Activated T-cell treated with anti-CD3 and anti-CD28 coated beads, Interleukin-2, amount 50 U/mL, for 1 hour (primary cell): Measurements from ENCODE around the gene EXTL2.
"Not testable (repeated sequence)": the region's sequence is repeated elsewhere in the genome, so short reads cannot be mapped to it uniquely, and the experiment has no call there.

Experiments used
- DNase-seq: peaks from one replicate; pipeline ENCODE4 v3.0.0-alpha.2; 2020

Gene EXTL2

DNA sequence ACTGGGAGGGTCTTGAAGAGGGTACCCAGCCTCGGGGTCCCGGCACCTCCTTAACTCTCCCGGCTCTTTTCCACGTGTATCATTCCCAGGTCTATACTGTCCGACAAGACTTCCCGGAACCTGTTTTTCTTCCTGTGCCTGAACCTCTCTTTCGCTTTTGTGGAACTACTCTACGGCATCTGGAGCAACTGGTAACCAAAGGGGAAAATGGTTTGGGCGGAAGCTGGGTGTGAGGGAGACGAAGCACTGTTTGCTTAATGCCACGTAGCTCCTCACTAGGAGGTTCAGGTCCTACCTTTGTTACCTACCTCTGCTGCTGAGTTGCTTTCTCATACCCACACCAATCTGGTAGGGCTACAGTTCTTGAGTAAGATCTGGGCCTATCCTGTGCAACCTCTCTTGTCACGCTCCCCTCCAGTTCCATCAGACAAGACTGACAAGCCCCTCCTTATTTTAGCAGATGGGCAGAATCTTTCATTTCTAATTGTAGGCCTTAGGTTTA lies 1.9 kb upstream of the EXTL2 start:
- DNase-seq, result peak; percentile 63

DNA sequence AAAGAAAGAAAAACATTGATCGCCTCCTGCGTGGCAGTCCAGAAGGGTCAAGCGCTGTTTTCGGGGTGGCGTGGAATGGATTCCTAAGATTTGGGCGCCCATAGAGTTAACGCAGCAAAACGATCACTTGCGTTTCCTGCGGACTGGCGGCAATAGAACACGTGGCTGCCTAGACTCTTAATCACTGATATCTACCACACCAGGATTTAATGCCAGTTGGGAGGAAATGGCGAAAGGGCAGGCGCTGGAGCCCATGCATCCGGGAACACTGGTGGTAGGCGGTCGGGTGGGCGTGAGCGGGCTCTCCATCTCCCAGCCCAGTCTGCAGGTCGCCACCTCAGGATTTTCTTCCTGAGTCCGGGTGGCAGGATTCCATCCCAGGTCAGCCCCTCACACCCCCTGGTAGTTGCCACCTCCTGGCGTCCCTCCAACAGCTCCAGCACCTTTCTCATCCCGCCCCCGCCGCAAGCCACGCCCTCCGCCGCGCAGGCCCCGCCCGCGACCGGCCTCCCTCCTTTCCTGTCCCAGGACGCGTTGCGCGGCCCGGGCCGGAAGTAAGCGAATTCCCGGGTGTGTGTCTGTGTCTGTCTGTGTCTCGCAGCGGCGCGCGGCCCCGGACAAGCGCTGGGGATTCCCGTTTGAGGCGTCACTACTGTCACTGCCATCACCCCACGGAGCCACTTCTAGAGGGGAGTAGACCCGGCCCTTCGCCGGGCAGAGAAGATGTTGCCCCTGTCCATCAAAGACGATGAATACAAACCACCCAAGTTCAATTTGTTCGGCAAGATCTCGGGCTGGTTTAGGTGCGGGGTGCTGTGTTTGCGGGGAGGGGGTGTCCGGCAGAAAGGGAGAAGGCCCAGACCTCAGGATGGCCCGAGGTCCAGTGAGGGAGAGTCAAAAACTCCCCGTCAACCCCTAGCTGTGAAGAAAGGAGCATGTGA lies 1.2 kb upstream of the EXTL2 start, which contains the start of gene SLC30A7:
Gene SLC30A7 (plus strand): TSS at position 551 of the 941 bp plus-strand sequence. CDS start 173 bp downstream, at position 724.
- DNase-seq, result peak; percentile 99

- no peak for DNase-seq
These were observed 924 bp downstream of the EXTL2 start for GRCh38 chr1:100893718-100894117.

GRCh38 chr1:100892554-100892953 lies 2.1 kb downstream of the EXTL2 start:
- no peak for DNase-seq

- DNase-seq, result no peak
These were observed 3.3 kb downstream of the EXTL2 start for GRCh38 chr1:100891380-100891779.

DNA sequence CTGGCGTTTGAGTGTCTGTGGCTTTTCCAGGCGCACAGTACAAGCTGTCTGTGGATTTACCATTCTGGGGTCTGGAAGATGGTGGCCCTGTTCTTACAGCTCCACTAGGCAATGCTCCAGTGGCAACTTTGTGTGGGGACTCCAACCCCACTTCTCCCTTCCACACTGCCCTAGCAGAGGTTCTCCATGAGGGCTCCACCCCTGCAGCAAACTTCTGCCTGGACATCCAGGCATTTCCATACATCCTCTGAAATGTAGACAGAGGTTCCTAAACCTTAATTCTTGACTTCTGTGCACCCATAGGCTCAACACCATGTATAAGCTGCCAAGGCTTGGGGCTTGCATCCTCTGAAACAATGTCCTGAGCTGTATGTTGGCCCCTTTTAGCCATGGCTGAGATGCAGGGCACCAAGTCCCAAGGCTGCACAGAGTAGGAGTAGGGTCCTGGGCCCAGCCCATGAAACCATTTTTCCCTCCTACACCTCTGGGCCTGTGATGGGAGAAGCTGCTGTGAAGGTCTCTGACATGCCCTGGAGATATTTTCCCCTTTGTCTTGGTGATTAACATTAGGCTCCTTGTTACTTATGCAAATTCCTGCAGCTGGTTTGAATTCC lies 4.7 kb downstream of the EXTL2 start:
- DNase-seq, result not testable (repeated sequence)

GRCh38 chr1:100889007-100889406 lies 5.6 kb downstream of the EXTL2 start:
- DNase-seq, result not testable (repeated sequence)

DNA sequence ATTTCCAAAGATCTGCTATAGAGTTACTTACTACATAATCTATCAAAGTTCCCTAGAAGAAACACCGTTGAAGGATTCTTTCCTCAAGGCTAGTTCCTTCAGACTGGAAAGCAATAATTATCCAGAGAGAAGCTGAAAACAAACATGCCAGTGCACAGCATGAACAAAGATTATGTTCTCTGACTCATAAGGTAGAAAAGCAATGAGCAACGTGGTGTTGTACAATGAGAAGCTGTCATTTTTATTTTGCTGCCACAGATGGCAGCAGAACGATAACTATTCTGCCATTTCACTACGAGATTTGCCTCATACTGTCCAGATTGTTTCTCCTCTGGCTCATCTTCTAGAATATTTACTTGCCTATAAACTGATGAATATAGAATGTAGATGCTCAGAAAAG lies 10.7 kb downstream of the EXTL2 start:
- DNase-seq, result no peak

DNA sequence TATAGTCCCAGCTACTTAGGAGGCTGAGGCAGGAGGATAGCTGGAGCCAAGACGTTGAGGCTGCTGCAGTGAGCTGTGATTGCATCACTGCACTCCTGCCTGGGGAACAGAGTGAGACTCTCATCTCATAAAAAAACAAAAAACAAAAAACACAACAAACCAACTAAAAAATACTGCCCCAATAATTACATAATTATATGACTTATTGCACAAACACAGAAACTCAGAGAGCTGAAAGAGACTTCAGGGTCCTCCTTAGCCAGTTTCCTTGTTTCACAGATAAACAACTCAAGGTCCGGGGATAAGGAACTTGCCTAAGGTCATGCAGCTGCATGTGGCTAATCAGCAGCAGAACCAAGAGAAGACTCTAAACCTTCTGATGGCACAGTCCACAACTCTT lies 11.9 kb downstream of the EXTL2 start:
- DNase-seq, result no peak

DNA sequence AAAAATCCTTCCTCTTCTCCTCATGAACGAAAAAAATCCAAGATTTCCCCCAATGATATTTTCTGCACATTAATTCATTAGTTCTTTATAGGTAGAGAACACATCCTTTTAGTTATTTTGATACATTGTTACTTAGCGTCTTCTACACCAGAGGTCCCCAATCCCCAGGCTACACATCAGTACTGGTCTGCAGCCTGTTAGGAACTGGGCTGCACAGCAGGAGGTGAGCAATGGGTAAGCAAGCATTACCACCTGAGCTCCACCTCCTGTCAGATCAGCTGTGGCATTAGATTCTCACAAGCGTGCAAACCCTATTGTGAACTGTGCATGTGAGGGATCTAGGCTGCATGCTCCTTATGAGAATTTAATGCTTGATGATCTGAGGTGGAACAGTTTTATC lies 13.0 kb downstream of the EXTL2 start:
- DNase-seq, result no peak

- no peak for DNase-seq
These were observed 15.2 kb downstream of the EXTL2 start for GRCh38 chr1:100879422-100879821.

GRCh38 chr1:100876291-100876690 lies 18.4 kb downstream of the EXTL2 start:
- no peak for DNase-seq

DNA sequence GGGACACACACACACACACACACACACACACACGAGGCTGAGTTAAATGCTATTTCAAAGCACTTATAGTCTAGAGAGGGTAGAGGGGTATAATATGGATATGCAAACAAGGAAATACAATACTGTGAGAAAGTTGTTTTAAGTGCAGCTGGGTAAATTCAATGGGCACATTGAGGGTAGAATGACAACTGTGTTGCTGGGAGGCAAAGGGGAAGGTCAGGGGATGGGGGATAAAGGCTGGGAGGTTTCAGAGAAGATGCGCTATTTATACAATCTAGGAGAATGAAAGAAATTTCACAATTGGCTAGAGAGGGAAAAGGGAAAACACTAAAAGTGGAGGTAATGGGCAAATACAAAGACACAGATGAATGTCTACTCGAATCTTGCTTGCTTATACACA lies 19.4 kb downstream of the EXTL2 start:
- DNase-seq, result no peak

DNA sequence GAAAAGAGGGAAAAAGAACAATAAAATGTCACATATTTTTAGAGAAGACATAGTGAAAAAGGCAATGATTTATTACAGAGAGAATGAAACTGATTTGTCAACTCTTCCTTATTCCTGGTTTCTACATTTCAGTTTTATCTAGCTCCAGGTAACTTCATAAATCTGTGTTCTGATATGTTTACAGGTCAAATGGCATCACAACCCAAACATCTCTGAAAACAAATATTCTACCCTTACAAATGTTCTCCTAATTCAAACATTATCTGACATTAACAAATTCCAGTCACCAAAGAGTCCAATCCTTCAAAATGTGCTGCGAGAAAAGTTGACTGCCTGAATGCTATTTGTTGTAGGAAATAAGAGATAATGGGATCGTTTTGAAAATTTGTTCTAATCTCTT lies 20.2 kb downstream of the EXTL2 start:
- DNase-seq, result no peak

GRCh38 chr1:100869996-100870395 lies 24.6 kb downstream of the EXTL2 start:
- no peak for DNase-seq

DNA sequence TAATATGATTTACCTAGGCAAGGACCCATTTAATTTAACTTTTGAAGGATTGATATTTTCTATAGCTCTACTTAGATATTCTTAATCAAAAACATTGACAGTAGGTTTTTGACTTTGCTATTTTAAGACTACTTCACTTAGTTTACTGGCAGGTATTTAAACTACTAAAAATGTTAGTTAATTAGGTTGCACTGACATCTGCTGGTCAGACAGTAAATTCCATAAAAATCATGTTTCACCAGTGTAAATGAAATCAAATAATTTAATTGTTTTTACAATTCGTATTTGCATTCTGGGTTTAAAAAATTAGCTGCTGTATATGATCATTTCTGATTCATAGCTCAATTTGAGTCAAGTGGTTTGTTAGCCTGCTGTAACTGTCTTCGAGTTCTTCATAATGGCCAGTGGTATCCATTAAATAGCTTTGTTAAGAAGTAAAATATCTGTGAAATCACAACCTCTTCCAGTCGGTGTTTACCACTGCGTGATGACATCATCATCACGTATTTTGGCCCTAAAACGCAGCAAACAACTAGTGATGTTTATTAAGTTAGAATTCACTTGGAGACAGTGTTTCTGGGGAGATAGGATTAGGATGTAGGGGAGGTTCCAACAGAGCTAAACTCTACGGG lies 26.2 kb downstream of the EXTL2 start:
- DNase-seq, result no peak

DNA sequence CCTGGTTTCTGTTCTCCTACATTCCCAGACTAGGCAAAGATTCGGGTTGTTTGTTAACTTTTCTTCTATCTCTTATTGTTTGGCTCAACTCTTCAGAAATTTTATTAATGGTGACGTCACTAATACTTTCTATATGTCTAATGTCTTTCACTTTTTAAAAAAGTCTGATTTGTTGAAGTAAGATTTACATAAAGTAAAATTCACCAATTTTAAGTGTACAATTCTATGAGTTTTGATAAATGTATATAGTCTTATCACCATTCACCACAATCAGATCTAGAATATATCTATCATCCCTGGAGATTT lies 27.8 kb downstream of the EXTL2 start:
- DNase-seq, result no peak

DNA sequence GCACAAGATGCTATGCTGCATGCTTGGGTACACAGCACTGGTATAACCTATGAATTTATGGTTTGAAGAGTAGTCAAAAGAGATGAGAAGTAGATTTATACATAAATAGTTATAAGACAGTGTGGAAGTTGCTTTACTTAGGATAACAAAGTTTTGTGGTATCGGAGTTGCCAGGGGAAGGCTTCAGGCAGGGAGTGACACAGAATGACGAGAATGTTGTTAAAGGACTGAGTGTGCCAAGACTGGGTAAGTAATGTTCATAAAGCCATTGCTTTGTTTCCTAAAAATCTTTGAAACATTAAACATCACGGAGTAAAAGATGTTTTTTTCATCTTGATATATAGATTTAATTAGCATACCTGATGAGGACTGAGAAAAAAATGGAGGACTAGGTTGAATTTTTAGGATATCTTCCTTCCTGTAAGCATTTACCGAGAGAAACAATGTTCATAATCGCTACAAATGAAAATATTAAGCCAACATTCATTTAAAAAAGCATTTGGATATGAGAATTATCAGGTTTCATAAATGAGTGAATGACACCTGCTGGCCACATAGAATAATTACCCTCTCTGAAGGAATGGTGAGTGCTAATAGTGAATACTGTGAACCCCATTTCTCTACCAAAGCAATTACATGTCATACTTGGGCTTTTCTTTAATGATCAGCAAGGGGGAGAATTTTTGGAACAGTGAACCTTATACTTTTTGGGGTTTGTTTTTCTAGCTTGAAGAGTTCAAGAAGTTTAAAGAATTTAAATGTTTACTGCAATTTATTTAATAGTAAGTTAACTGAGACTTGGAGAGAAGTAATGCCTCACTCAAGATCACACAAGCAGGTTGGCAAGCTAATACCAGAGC lies 28.4 kb downstream of the EXTL2 start:
- DNase-seq, result no peak

DNA sequence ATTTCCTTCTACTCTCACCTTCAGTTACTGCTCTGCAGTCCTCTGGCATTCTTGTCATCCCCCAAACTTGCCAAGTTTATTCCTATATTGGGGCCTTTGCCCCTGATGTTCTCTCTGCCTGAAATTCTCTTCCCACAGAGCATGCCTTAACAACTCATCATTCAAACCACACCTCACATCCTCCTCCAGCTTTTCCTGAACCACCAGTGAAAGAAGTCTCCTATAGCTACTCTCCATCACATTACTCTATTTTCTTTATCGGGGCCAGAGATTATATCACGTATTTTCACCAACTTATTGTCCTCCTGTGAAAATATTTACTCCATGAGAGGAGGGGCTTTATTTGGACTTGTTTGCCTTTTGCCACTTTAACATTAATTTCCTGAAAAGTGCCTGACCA lies 32.1 kb downstream of the EXTL2 start:
- no peak for DNase-seq

DNA sequence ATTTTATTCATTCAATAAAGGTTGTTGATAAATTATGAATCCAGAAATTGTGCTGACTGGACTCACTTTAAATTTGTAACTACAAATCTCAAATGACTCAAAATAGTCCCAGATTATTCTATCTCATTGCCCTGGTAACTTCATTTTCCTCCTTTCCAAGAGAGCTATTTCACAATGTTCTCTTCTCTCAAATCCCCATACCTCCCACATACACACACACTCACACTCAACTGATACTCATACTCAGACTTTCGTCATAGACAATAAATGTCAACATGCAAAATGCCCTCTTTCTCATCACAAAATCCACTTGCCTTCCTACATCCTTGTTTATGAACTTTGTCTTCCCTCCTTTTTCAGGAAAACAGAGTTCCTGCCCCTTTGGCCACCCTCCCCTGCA lies 33.3 kb downstream of the EXTL2 start:
- no peak for DNase-seq

- DNase-seq, result no peak
These were observed 34.1 kb downstream of the EXTL2 start for GRCh38 chr1:100860397-100860991.

DNA sequence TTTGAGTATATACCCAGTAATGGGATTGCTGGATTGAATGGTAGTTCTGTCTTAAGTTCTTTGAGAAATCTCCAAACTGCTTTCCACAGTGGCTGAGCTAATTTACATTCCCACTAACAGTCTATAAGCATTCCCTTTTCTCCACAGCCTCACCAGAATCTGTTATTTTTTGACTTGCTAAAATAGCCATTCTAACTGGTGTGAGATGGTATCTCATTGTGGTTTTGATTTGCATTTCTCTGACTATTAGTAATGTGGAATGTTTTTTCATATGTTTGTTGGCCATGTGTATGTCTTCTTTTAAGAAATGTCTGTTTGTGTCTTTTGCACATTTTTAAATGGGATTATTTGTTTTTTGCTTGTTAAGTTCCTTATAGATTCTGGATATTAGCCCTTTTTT lies 39.5 kb downstream of the EXTL2 start:
- DNase-seq, result not testable (repeated sequence)
